A549 (cell line): ENCODE data around the gene PDCD1LG2. TPM values are rescaled to one million over a fixed set of nuclear protein-coding genes. Genes with fewer than 3 reads are reported as not detected.
"Not testable (repeated sequence)": the region's sequence is repeated elsewhere in the genome, so short reads cannot be mapped to it uniquely, and the experiment has no call there.

Experiments
- ATAC-seq, 2 experiments: fragments of 200-7000 bp in 1 of 2; fragments of >200 bp in 1 of 2; cut with Nextera tagmentation in 1 of 2; cut with Tn5 transposase in 1 of 2; 3 replicates each; pipeline versions ENCODE4 v1.8.0 to v1.9.1; 2018 to 2020; ENCODE audit warnings: mild to moderate bottlenecking in 1 of 2, moderate library complexity in 1 of 2
- CTCF ChIA-PET: fragments of 300-600 bp; sonication (Branson Sonifier 250); formaldehyde crosslinking; extraction: SDS; loops from one replicate; lab custom pipeline; 2021; ENCODE audit warnings: antibody characterized with exemption, inconsistent platforms; lab: Yijun Ruan, JAX
- POLR2A ChIA-PET: fragments of 350-600 bp; formaldehyde crosslinking; extraction: SDS; loops from one replicate; lab custom pipeline; 2021; ENCODE audit warnings: antibody characterized with exemption, inconsistent platforms; lab: Yijun Ruan, JAX
- DNase-seq, 2 experiments: peaks; one replicate each; pipeline versions ENCODE4 v3.0.0 to v3.0.0-alpha.2; 2011 to 2016; ENCODE audit warnings: low read depth in 1 of 2, low spot score in 1 of 2
- FAIRE-seq: peaks from 2 replicates; lab custom pipeline; 2011; peaks lifted over from hg19 to GRCh38; lab: Jason Lieb, UNC
- H3K27ac ChIP-seq, 2 experiments: fragments of >200 bp; sonication (Bioruptor Twin); formaldehyde crosslinking; 3 replicates each; pipeline ENCODE4 v1.5.1; 2016 to 2017
- H3K4me1 ChIP-seq: fragments of >200 bp; sonication (Bioruptor Twin); formaldehyde crosslinking; 3 replicates; pipeline ENCODE4 v1.6.1; 2016
- H3K4me2 ChIP-seq: fragments of >200 bp; sonication (Bioruptor Twin); formaldehyde crosslinking; 3 replicates; pipeline ENCODE4 v1.6.1; 2016
- H3K4me3 ChIP-seq: fragments of >200 bp; sonication (Bioruptor Twin); formaldehyde crosslinking; 3 replicates; pipeline ENCODE4 v1.5.1; 2016
- H3K9me3 ChIP-seq: fragments of >200 bp; sonication (Bioruptor Twin); formaldehyde crosslinking; 3 replicates; pipeline ENCODE4 v1.6.1; 2016
- CBX8 ChIP-seq: fragments of 200-600 bp; sonication (generic); IDR thresholded peaks from 2 replicates; pipeline ENCODE4 v1.6.1; 2016
- CHD2 ChIP-seq: fragments of 150-350 bp; IDR thresholded peaks from 2 replicates; pipeline ENCODE4 v1.6.1; 2014; ENCODE audit warnings: low read length; ENCODE audit not compliant: partially characterized antibody
- EHMT2 ChIP-seq: fragments of 200-600 bp; sonication (generic); IDR thresholded peaks from 2 replicates; pipeline ENCODE4 v1.6.1; 2016; ENCODE audit warnings: antibody characterized with exemption, low read depth, mild to moderate bottlenecking, moderate library complexity
- HDAC2 ChIP-seq: fragments of 200-600 bp; sonication (generic); IDR thresholded peaks from 2 replicates; pipeline ENCODE4 v1.6.1; 2016
- HMGXB4 ChIP-seq: fragments of 250-450 bp; sonication (Bioruptor Pico); IDR thresholded peaks from 2 replicates; pipeline ENCODE4 v1.5.0; 2021; ENCODE audit warnings: mild to moderate bottlenecking, moderate library complexity, borderline replicate concordance
- HOXB13 ChIP-seq: fragments of 250-450 bp; sonication (Bioruptor Pico); IDR thresholded peaks from 2 replicates; pipeline ENCODE4 v1.5.0; 2020; ENCODE audit warnings: low read depth, mild to moderate bottlenecking, moderate library complexity
- JUN ChIP-seq, 2 experiments: fragments of >200 bp; sonication (Bioruptor Twin); formaldehyde crosslinking; IDR thresholded peaks; 2 replicates in 1 of 2; 3 replicates in 1 of 2; pipeline ENCODE4 v1.6.1; 2016 to 2017
- JUNB ChIP-seq: fragments of >200 bp; sonication (Bioruptor Twin); formaldehyde crosslinking; IDR thresholded peaks from 2 replicates; pipeline ENCODE4 v1.6.1; 2016
- KDM1A ChIP-seq: fragments of 200-600 bp; sonication (generic); IDR thresholded peaks from 2 replicates; pipeline ENCODE4 v1.6.1; 2016; ENCODE audit warnings: low read depth, mild to moderate bottlenecking
- MAFK ChIP-seq: fragments of 450-650 bp; IDR thresholded peaks from 2 replicates; pipeline ENCODE4 v1.6.1; 2014; ENCODE audit not compliant: partially characterized antibody
- MAZ ChIP-seq: fragments of 150-350 bp; IDR thresholded peaks from 2 replicates; pipeline ENCODE4 v1.6.1; 2014; ENCODE audit warnings: antibody characterized with exemption, low read depth, low read length, borderline replicate concordance
- MYC ChIP-seq: IDR thresholded peaks from 2 replicates; pipeline ENCODE4 v1.6.1; 2012; ENCODE audit warnings: mild to moderate bottlenecking, inconsistent platforms, low read length, improper control_type of control experiment, borderline replicate concordance
- NFE2L2 ChIP-seq: fragments of 150-350 bp; conservative IDR thresholded peaks from 2 replicates; pipeline ENCODE4 v1.6.1; 2014; ENCODE audit warnings: low read length
- NR3C1 ChIP-seq: fragments of >200 bp; sonication (Bioruptor Twin); formaldehyde crosslinking; IDR thresholded peaks from 3 replicates; pipeline ENCODE4 v1.6.1; 2017
- PHF8 ChIP-seq: fragments of 200-600 bp; sonication (generic); IDR thresholded peaks from 2 replicates; pipeline ENCODE4 v1.6.1; 2016; ENCODE audit warnings: low read depth, mild to moderate bottlenecking, antibody characterized with exemption, moderate library complexity, borderline replicate concordance
- POLR2AphosphoS2 ChIP-seq: conservative IDR thresholded peaks from 2 replicates; pipeline ENCODE4 v1.6.1; 2012; ENCODE audit warnings: low read length, improper control_type of control experiment, inconsistent platforms
- RCOR1 ChIP-seq: fragments of 150-350 bp; IDR thresholded peaks from 2 replicates; pipeline ENCODE4 v1.6.1; 2014; ENCODE audit warnings: antibody characterized with exemption, low read length, low read depth
- SREBF2 ChIP-seq: fragments of 450-650 bp; IDR thresholded peaks from 2 replicates; pipeline ENCODE4 v1.6.1; 2014; ENCODE audit warnings: mild to moderate bottlenecking, moderate library complexity
- TFCP2L1 ChIP-seq: fragments of 250-450 bp; sonication (Bioruptor Pico); IDR thresholded peaks from 2 replicates; pipeline ENCODE4 v1.5.0; 2021; ENCODE audit warnings: mild to moderate bottlenecking
- ZC3H11A ChIP-seq: fragments of 450-650 bp; IDR thresholded peaks from 2 replicates; pipeline ENCODE4 v1.6.1; 2014; ENCODE audit warnings: antibody characterized with exemption, mild to moderate bottlenecking
- ZFP36 ChIP-seq: fragments of 450-650 bp; IDR thresholded peaks from 2 replicates; pipeline ENCODE4 v1.6.1; 2014; ENCODE audit warnings: borderline replicate concordance; ENCODE audit not compliant: partially characterized antibody
- WGBS: methylation state at CpG from one replicate; pipeline ENCODE4 v1.1.6; 2017; ENCODE audit errors: missing lambda C conversion rate; 5-methylcytosine and 5-hydroxymethylcytosine counted together
- polyA plus RNA-seq, 4 experiments: library from polyadenylated mRNA; depleted of rRNA in 3 of 4; stranded (reverse); fragments of >200 nt; fragmentation: RNase III in 1 of 4; extraction: RNeasy Plus Mini Kit Qiagen cat#74134 plus additional on column Dnase treatment in 1 of 4; gene quantifications; 2 replicates in 3 of 4; 3 replicates in 1 of 4; pipeline ENCODE4 v1.2.3, GENCODE V29; 2011 to 2017
- TF ChIP-seq, protein P1 (sequence below): fragments of 150-350 bp; IDR thresholded peaks from 2 replicates; pipeline ENCODE4 v1.6.1; 2014; ENCODE audit warnings: low read depth, mild to moderate bottlenecking, low read length

PDCD1LG2 gene
- polyA plus RNA-seq, 2 of the 4 experiments (the other 2 are of a cell fraction), result 0.53 TPM

DNA sequence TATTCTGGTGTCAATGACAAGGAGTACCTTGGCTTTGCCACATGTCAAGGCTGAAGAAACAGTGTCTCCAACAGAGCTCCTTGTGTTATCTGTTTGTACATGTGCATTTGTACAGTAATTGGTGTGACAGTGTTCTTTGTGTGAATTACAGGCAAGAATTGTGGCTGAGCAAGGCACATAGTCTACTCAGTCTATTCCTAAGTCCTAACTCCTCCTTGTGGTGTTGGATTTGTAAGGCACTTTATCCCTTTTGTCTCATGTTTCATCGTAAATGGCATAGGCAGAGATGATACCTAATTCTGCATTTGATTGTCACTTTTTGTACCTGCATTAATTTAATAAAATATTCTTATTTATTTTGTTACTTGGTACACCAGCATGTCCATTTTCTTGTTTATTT lies 40.2 kb upstream of the PDCD1LG2 start:
- FAIRE-seq, result no peak
- H3K4me3 ChIP-seq, result no peak overlapping the region
- ATAC-seq, result peak in 1 of 2 experiments; percentile 41; a peak in 2 of 6 replicates
- TF ChIP-seq HMGXB4 (no peak), EHMT2 (no peak), NFE2L2 (no peak), HDAC2 (no peak), RCOR1 (no peak), JUN (IDR thresholded peaks at IDR 0.05) (no peak), MAFK (no peak), KDM1A (no peak), CBX8 (no peak)
- TF ChIP-seq, protein P1, sequence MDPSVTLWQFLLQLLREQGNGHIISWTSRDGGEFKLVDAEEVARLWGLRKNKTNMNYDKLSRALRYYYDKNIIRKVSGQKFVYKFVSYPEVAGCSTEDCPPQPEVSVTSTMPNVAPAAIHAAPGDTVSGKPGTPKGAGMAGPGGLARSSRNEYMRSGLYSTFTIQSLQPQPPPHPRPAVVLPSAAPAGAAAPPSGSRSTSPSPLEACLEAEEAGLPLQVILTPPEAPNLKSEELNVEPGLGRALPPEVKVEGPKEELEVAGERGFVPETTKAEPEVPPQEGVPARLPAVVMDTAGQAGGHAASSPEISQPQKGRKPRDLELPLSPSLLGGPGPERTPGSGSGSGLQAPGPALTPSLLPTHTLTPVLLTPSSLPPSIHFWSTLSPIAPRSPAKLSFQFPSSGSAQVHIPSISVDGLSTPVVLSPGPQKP, result no peak
- no peaks in the 10 kb centered on the region for H3K9me3 ChIP-seq
- no peak for DNase-seq
- ChIA-PET POLR2A (no interaction called here), CTCF (no interaction called here)
- no peaks in the 10 kb centered on the region for H3K4me1 ChIP-seq
- no peak overlapping the region for H3K4me2 ChIP-seq
- H3K27ac ChIP-seq, result no peak overlapping the region
- 64% methylated on average over 1 of the region's 1 CpG for WGBS

- no peak overlapping the region for H3K27ac ChIP-seq
- DNase-seq (no peak), FAIRE-seq (no peak), ATAC-seq (no peak)
- no peaks in the 10 kb centered on the region for H3K4me1 ChIP-seq
- TF ChIP-seq NR3C1 (no peak), TFCP2L1 (CRISPR knock-in tag) (no peak), CHD2 (no peak), PHF8 (no peak), ZC3H11A (no peak), JUNB (no peak), HOXB13 (CRISPR knock-in tag) (no peak), HDAC2 (no peak), KDM1A (no peak), MYC (no peak), POLR2AphosphoS2 (no peak), ZFP36 (no peak), NFE2L2 (no peak), SREBF2 (no peak), MAZ (no peak)
- ChIA-PET CTCF (no interaction called here), POLR2A (no interaction called here)
- 80% methylated on average over 3 of the region's 3 CpGs for WGBS
- H3K9me3 ChIP-seq, result no peaks in the 10 kb centered on the region
- no peak overlapping the region for H3K4me3 ChIP-seq
- no peak overlapping the region for H3K4me2 ChIP-seq
These were observed 39.5 kb upstream of the PDCD1LG2 start for GRCh38 chr9:5470816-5471215.

- WGBS, result 59% methylated on average over 2 of the region's 2 CpGs
- H3K27ac ChIP-seq, H3K4me2 ChIP-seq, ATAC-seq, H3K4me1 ChIP-seq, POLR2A ChIA-PET, FAIRE-seq, H3K9me3 ChIP-seq, H3K4me3 ChIP-seq, CTCF ChIA-PET, DNase-seq: not testable (repeated sequence)
These were observed 34.7 kb upstream of the PDCD1LG2 start for GRCh38 chr9:5475611-5476010.
